GM19238 (cell line): ENCODE measurements around the gene NIPBL.
"Not testable (repeated sequence)": the region's sequence is repeated elsewhere in the genome, so short reads cannot be mapped to it uniquely, and the experiment has no call there.

Source experiments
- DNase-seq: peaks from one replicate; pipeline ENCODE4 v3.0.0; 2011; ENCODE audit warnings: low spot score; ENCODE audit not compliant: insufficient read length

NIPBL gene

DNA sequence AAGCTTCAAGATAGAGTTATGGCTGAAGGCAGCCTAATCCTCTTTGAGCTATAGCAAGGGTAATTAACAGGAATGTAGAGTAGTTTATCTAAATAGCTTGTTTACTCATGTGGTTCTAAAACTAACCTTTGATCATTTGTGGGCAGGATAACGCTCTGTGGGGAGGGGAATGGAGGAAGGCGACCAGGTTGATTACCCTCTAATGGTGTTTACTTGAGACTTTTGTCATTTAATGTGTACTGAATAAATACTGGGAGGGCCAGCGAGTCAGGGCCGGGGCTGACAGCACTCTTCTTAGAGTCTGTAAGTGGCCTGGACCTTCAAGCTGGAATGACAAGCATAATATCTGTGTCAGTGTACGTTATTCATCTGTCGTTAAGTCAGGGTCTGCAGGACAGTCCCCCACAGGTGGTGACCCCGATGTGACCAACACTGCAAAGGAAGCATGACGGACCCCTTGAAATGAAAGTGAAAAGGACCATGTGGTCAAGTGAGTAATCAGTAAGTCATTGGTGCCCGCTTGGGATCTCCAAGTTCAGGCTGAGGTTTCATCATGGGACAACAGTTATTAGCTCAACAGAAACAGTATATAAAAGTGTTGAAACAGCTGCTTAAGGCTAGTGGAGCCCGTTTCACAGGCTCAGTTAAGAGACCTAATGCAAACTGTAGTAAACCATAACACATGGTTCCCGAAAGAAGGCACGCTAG is 210.1 kb downstream of the NIPBL start:
- DNase-seq, result no peak

DNA sequence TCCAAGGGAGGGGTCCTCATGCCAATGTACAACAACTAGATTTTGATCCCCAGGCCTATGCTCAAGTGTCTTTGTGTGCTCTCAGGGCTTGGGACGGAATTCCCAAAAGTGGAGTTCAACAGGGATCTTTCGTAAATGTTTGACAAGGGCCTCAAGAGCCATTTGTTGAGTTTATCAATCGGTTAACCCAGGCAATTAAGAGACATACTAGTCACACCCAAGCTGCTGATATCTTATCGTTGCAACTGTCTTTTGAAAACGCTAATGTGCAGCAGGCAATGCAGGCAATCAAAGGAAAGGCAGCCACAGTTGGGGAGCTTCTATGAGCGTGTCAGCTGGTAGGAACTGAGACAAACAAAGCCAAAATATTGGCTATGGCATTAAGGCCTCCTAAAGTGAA is 211.4 kb downstream of the NIPBL start:
- DNase-seq, result no peak

DNA sequence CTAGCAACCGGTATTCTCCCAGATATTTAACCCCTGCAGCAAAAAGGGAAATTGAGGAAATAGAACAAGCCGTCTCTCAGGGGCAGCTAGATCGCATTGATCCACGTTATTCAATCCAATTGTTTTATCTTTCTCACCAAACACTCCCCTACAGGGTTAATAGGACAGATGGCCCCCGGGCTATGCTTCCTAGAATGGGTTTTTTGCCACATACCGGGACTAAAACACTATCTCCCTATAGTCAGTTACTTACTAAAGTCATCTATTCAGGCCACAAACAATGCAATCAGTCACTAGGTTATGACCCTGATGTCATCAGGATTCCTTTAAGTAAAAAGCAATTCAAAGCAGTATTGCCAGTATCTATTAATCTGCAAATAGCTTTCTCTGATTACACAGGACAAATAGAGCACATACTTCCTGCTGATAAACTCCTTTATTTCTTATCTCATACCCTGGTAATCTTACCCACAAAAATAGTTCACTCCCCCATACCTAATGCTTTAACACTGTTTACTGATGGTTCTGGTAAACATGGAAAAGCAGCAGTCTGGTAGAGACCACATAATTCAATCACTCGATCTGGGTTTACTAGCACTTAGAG is 213.7 kb downstream of the NIPBL start:
- no peak for DNase-seq

DNA sequence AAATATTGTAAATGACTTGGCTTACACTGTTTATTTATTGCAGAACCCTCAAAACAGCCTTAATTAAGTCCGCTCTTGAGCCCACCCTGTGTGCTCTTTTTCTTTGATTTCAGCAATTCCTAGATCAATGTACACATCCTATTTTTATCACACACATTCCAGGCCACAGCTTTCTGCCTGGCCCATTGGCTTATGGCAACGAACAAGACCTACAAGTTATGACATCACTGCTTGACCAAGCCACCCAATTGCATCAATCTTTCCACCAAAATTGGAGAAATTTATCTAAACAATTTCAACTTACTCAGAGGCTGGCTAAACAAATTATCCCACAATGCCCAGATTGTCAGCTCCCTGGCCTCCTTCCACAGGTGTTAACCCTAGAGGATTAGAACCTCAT is 214.2 kb downstream of the NIPBL start:
- no peak for DNase-seq

DNA sequence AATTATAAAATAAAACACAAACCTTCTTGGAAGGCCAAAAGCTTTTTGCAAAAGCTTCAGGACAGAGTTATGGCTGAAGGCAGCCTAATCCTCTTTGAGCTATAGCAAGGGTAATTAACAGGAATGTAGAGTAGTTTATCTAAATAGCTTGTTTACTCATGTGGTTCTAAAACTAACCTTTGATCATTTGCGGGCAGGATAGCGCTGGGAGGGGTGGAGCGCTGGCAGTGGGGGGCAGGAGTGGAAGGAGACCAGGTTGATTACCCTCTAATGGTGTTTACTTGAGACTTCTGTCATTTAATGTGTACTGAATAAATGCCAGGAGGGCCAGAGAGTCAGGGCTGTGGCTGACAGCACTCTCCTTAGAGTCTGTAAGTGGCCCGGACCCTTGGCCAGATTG is 217.2 kb downstream of the NIPBL start:
- DNase-seq, result not testable (repeated sequence)

DNA sequence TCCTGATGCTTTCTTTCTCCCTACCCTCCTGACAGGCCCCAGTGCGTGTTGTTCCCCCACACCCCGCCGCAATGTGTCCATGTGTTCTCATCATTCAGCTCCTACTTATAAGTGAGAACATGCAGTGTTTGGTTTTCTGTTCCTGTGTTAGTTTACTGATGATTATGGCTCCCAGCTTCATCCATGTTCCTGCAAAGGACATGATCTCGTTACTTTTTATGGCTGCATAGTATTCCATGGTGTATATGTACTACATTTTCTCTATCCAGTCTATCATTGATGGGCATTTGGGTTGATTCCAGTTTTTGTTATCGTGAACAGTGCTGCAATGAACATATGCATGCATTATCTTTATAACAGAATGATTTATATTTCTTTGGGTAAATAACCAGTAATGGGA is 222.7 kb downstream of the NIPBL start:
- DNase-seq, result not testable (repeated sequence)

DNA sequence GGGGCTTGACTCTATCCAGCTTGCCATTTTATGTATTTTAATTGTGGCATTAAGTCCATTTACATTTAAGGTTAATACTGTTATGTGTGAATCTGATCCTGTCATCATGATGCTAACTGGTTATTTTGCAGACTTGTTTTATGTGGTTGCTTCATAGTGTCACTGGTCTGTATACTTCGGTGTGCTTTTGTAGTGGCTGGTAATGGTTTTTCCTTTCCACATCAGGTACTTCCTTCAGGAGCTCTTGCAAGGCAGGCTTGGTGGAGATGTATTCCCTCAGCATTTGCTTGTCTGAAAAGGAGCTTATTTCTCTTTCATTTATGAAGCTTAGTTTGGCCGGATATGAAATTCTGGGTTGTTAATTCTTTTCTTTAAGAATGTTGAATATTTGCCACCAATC is 226.7 kb downstream of the NIPBL start:
- DNase-seq, result no peak

DNA sequence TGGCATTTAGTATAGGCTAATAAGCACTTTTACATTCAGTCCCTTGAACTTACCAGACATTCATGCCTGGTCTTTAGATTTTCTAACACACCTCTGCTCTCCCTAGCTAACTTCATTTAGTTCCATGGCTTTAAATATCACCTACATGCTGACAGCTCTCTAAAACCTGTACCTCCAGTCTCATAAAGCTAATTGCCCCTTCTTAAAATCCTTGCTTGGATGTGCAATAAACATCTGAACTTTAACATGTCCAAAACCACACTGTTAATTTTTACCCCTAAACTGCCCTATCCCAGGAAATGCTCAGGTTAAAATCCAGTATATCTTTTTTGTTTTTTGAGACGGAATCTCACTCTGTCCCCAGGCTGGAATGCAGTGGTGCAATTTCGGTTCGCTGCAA is 232.8 kb downstream of the NIPBL start:
- no peak for DNase-seq

DNA sequence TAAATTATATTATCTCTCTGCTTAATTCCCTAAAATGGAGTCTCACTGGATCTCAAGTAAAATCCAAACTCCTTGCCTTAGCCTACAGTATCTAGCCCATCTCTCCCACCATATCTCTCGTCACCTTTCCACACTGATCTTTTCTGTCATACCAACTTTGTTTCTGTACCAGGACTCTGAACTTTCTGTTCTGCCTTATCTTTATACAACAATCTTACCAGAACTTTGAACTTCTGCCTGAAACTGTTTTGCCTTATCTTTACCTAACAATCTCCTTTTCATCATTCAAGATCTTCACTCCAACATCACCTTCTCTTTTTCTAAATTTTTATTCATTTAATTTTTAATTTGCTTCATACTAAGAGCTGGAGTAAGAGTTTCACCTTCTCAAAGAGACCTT is 233.6 kb downstream of the NIPBL start:
- DNase-seq, result no peak

DNA sequence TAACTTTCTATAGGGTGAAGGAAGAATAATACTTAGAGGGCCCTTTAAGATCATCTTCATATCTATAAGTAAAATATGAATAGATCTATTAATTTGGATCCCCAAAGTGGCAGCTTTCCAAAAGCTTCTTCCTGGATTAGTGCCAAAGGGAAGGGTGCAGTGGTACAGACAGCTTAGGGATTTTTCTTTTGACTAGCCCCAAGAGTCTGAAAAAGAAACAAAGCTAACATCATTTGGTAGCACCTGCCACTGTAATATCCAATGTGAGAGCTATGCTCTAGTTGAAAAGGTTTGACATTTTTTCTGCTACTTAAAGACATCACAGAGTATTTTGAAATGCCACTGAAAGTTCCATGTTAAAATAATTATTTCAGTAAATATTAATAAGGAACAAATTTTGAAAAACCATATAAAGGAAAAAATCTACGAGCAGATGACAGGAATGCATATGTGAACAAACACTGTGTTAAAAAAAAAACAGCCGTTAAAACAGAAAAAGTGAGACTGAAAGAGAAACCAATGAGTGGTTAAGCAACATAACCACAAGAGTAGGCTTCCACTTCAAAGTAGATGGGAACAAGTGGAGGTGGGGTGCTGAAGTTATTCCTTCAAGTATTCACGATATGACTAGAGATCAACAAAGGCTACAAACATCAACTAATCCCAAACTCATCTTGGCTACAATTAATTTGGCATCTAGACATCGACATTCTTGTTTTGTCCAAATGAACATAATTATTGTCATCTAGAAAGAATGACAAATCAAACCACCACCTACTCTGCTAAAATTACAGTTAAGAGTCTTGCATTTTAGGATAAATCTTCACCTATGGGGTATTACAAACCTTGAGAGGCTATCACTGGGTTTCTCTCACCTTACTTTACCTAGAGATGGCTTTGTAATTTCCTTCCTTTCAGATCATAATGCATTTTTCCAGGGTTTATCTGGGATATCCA is 235.1 kb downstream of the NIPBL start:
- peak; percentile 49 for DNase-seq

DNA sequence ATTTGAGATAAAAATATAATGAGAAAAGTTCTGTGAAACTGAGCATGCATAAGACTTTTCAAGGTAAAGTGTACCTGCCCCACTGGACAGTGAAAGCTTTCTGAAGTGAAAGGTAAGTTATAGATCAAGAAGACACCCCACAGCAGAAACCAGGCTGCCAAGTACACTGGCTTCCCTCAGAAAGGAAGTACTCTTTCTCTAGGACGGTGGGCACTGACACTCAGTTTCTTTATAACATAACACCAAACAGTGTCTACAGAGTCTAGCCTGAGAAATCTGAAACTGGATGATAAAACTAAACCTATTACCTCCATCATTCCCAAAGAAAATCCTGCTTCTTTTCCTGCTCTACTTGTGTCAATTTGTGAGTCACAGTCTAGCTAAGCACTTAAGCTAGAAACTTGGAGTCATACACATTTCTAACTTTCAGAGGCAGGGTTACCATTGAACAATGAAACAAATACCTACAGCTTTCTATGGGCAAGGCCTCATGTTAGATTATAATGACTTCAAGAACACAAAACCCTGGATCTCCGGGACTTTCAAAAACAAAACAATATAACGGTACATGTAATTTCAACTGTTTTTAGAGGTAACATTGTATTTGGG is 235.9 kb downstream of the NIPBL start:
- DNase-seq, result no peak
